B cell (primary cell): ENCODE measurements around the gene DHX35.

ENCODE experiments used
- EZH2 ChIP-seq: IDR thresholded peaks from 2 replicates; pipeline ENCODE4 v1.6.1; 2012; ENCODE audit warnings: borderline replicate concordance, low read depth, mild to moderate bottlenecking, moderate library complexity, low read length; ENCODE audit not compliant: insufficient read depth, poor library complexity, severe bottlenecking
- TF ChIP-seq, protein P1 (sequence below): fragments of 200-600 bp; IDR thresholded peaks from one replicate; pipeline ENCODE4 v1.8.0; 2022; ENCODE audit warnings: antibody characterized with exemption, mild to moderate bottlenecking

DNA sequence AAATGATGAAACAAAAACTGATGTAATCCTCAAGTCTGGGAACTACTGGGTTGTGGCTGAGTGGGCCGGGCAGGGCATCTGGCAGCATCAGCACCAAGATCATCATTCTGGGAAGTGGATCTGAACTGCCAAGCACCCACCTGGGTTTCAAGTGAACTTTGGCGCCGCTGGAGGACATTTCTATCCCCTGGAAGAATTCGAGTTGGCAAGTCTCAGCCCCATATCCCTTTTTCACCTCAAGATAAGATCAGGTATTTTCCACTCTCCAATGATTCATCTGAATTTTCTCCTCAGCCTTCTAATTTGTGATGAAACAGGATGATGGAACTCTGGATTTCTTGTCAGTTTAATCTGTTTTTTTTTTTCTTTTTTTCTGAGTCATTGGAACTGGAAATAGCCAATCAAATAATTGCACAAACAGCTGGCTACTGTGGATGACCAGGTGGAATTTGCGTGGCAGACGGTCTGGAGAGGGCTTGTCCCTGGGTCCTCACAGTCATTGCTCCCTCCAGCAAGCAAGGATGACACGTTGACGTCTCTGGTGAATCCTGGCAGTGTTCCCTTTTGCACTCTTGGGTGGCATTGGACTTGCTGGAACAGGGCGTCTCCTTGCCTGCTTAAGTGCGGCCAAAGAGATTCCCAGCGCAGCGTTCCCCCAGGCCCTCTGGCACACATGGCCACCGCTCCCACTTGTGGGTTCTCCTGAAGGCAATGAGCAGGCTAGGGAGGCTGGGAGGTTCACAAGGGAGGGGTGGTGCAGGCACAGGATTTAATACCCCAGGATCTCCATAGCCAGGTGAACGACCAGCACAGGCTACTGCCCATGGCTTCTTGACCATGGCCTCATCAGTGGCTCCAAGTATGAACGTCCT lies 80.4 kb downstream of the DHX35 start:
- TF ChIP-seq, protein P1, sequence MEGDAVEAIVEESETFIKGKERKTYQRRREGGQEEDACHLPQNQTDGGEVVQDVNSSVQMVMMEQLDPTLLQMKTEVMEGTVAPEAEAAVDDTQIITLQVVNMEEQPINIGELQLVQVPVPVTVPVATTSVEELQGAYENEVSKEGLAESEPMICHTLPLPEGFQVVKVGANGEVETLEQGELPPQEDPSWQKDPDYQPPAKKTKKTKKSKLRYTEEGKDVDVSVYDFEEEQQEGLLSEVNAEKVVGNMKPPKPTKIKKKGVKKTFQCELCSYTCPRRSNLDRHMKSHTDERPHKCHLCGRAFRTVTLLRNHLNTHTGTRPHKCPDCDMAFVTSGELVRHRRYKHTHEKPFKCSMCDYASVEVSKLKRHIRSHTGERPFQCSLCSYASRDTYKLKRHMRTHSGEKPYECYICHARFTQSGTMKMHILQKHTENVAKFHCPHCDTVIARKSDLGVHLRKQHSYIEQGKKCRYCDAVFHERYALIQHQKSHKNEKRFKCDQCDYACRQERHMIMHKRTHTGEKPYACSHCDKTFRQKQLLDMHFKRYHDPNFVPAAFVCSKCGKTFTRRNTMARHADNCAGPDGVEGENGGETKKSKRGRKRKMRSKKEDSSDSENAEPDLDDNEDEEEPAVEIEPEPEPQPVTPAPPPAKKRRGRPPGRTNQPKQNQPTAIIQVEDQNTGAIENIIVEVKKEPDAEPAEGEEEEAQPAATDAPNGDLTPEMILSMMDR: no peak
- TF ChIP-seq EZH2: no peak
